ENCODE results near the gene ERAS. TPM values are rescaled to one million over a fixed set of nuclear protein-coding genes. Genes with fewer than 3 reads are reported as not detected.
A peak's percentile ranks its signal among the peaks of the same experiment; 100 is the strongest.
"Not testable (repeated sequence)": the region's sequence is repeated elsewhere in the genome, so short reads cannot be mapped to it uniquely, and the experiment has no call there.

Gene ERAS
- total RNA-seq, 4 donors from 2014 or later: not detected

GRCh38 chrX:48818098-48818497 lies 8.2 kb upstream of the ERAS start:
- no peak overlapping the region for H3K27ac ChIP-seq
- no peak overlapping the region for H3K4me3 ChIP-seq
- peaks cover 0 to 19% (median 0%) of the 10 kb centered on the region in 3 donors for H3K36me3 ChIP-seq
- DNase-seq: peak in 1 of 3 donors; percentile 28
- no peaks in the 10 kb centered on the region for H3K4me1 ChIP-seq
- TF ChIP-seq POLR2A (IDR thresholded peaks at IDR 0.05): no peak
- no peak for TF ChIP-seq CTCF (IDR thresholded peaks at IDR 0.05)
- H3K27me3 ChIP-seq: no peaks in the 10 kb centered on the region
- no peaks in the 10 kb centered on the region for H3K9me3 ChIP-seq

DNA sequence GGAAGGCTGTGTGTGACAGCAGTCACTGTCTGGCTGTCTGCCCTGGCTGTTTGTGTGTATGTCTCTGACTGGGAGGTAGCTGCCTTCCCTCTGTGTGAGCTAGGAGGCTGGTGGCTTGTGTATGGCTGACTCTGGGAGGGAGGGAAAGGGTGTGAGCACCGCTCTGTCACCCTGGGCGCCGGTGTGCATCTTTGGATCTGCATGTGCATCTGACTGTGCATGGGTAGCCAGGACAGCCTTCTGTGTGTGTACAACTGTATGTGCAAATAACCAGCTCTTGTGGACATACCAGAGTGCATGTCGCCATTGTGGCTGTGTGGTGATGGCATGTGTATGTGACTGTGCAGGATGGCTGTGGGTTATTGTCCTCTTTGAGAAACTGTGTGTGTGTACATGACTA lies 7.4 kb upstream of the ERAS start:
- TF ChIP-seq POLR2A (IDR thresholded peaks at IDR 0.05): no peak
- TF ChIP-seq CTCF (IDR thresholded peaks at IDR 0.05): no peak
- no peak for DNase-seq
- Histone ChIP-seq H3K9me3 (no peaks in the 10 kb centered on the region), H3K36me3 (peaks cover 0 to 24% (median 0%) of the 10 kb centered on the region in 3 donors), H3K27ac (no peak overlapping the region), H3K4me3 (no peak overlapping the region), H3K4me1 (no peaks in the 10 kb centered on the region), H3K27me3 (no peaks in the 10 kb centered on the region)

- not testable (repeated sequence) for H3K9me3 ChIP-seq, DNase-seq, H3K27ac ChIP-seq, H3K4me1 ChIP-seq, H3K27me3 ChIP-seq, H3K4me3 ChIP-seq
- H3K36me3 ChIP-seq: peaks cover 0 to 22% (median 0%) of the 10 kb centered on the region in 3 donors
Measured at GRCh38 chrX:48819394-48819793, 6.9 kb upstream of the ERAS start.

DNA sequence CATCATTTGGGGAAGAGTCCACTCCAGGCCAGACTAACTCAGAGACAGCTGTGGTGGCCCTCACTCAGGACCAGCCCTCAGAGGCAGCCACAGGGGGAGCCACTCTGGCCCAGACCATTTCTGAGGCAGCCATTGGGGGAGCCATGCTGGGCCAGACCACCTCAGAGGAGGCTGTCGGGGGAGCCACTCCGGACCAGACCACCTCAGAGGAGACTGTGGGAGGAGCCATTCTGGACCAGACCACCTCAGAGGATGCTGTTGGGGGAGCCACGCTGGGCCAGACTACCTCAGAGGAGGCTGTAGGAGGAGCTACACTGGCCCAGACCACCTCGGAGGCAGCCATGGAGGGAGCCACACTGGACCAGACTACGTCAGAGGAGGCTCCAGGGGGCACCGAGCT lies 3.3 kb upstream of the ERAS start:
- Histone ChIP-seq H3K27ac (no peak overlapping the region), H3K9me3 (no peaks in the 10 kb centered on the region), H3K27me3 (no peaks in the 10 kb centered on the region), H3K36me3 (peaks cover 0 to 13% (median 0%) of the 10 kb centered on the region in 3 donors), H3K4me1 (no peaks in the 10 kb centered on the region), H3K4me3 (no peak overlapping the region)
- DNase-seq: no peak
- TF ChIP-seq POLR2A (IDR thresholded peaks at IDR 0.05) (no peak), CTCF (IDR thresholded peaks at IDR 0.05) (no peak)

DNA sequence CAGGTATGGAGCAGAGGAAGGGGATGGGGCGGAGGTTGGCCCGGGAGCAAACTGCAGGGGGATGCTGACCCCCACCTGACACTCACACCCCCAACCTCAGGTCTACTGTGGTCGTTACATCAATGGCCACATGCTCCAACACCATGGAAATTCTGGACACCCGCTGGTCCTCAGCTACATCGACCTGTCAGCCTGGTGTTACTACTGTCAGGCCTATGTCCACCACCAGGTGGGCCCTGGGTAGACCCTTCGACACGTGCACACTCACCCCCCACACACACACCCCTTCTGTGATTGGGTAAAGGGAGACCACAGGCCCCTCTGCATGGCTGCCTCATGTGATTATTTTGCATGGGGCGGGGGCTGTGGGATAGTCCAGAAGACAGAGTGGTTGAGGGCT lies 2.2 kb upstream of the ERAS start:
- no peak overlapping the region for H3K27ac ChIP-seq
- H3K9me3 ChIP-seq: no peaks in the 10 kb centered on the region

More for the DNA sequence above, 2.2 kb upstream of the ERAS start:
- TF ChIP-seq CTCF (IDR thresholded peaks at IDR 0.05) (no peak), POLR2A (IDR thresholded peaks at IDR 0.05) (no peak)
- H3K4me3 ChIP-seq: no peak overlapping the region
- H3K4me1 ChIP-seq: no peaks in the 10 kb centered on the region
- no peak for DNase-seq
- H3K36me3 ChIP-seq: peaks cover 0 to 10% (median 0%) of the 10 kb centered on the region in 3 donors
- H3K27me3 ChIP-seq: no peaks in the 10 kb centered on the region

All from Peyer's patch (tissue), 4 donors.